Right lobe of liver (tissue), 6 donors: ENCODE data around the gene ONECUT1. TPM values are rescaled to one million over a fixed set of nuclear protein-coding genes. Genes with fewer than 3 reads are reported as not detected.

ENCODE experiments used
- ATAC-seq, 4 donors: fragments of 200-7000 bp; cut with Tn5 transposase; one replicate each; pipeline ENCODE4 v1.9.1; 2020; ENCODE audit warnings: mild to moderate bottlenecking in 4 of 4, moderate library complexity in 4 of 4
- DNase-seq, 3 donors: peaks; one replicate each; pipeline ENCODE4 v3.0.0-alpha.2; 2020
- H3K27ac ChIP-seq, 3 donors: fragments of 200-600 bp; one replicate each; pipeline ENCODE4 v1.8.0; 2022
- H3K27me3 ChIP-seq, 2 donors: fragments of 200-600 bp; one replicate each; pipeline ENCODE4 v1.8.0; 2022
- H3K36me3 ChIP-seq, 4 donors: fragments of 200-600 bp; sonication (generic) in 1 of 4; one replicate each; pipeline versions ENCODE4 v1.5.1 to v1.8.0; 2017 to 2022; ENCODE audit warnings: control low read depth in 1 of 4
- H3K4me1 ChIP-seq, 4 donors: fragments of 200-600 bp; sonication (generic) in 1 of 4; one replicate each; pipeline versions ENCODE4 v1.5.1 to v1.8.0; 2017 to 2022; ENCODE audit warnings: control low read depth in 1 of 4
- H3K4me3 ChIP-seq, 3 donors: fragments of 200-600 bp; one replicate each; pipeline ENCODE4 v1.8.0; 2022
- H3K9me3 ChIP-seq, 4 donors: fragments of 200-600 bp; sonication (generic) in 1 of 4; one replicate each; pipeline versions ENCODE4 v1.5.1 to v1.8.0; 2017 to 2022; ENCODE audit warnings: control low read depth in 1 of 4
- POLR2A ChIP-seq: fragments of 450-650 bp; IDR thresholded peaks from one replicate; pipeline ENCODE4 v1.6.1; 2017; ENCODE audit warnings: antibody characterized with exemption, mild to moderate bottlenecking
- WGBS: methylation state at CpG from one replicate; pipeline ENCODE4 v1.1.6; 2018; ENCODE audit warnings: low coverage, low lambda C conversion rate; ENCODE audit not compliant: insufficient coverage; ENCODE audit errors: missing lambda C conversion rate; 5-methylcytosine and 5-hydroxymethylcytosine counted together
- intact Hi-C, 2 donors: fragments of 100-400 bp; cut with DNase I; formaldehyde crosslinking; loops; one replicate each; pipeline versions ENCODE4 v1.11.2 to v1.14.1; 2022
- total RNA-seq, 6 experiments: library from RNA; depleted of rRNA in 2 of 6; stranded (reverse); fragments of >200 nt in 2 of 6; fragmentation: NEBNext Ultra II Directional in 3 of 6; extraction: Animal tissue kit (Norgen Biotek cat#: 25700) in 3 of 6; gene quantifications; one replicate each; pipeline versions ENCODE4 v1.1.0 to v1.2.4, GENCODE V29; 2016 to 2023
- TF ChIP-seq, protein P1 (sequence below), 4 donors: fragments of 200-600 bp in 3 of 4; fragments of 450-650 bp in 1 of 4; IDR thresholded peaks; one replicate each; pipeline versions ENCODE4 v1.5.1 to v1.8.0; 2016 to 2022; ENCODE audit warnings: antibody characterized with exemption in 4 of 4, mild to moderate bottlenecking in 2 of 4
- donor health status: DM: no; HTN: yes; CAD: no.
- donor health status: DM: no; HTN: no; CAD: no.
- donor health status: DM: no; HTN: no; CAD: no.
- donor health status: DM: no; HTN: yes; CAD: no.
- donor health status: DM: no; HTN: yes; CAD: no.

The ONECUT1 gene
- total RNA-seq, 6 experiments from 2014 or later, result 41.3 to 58.2 (median 52.5) TPM

DNA sequence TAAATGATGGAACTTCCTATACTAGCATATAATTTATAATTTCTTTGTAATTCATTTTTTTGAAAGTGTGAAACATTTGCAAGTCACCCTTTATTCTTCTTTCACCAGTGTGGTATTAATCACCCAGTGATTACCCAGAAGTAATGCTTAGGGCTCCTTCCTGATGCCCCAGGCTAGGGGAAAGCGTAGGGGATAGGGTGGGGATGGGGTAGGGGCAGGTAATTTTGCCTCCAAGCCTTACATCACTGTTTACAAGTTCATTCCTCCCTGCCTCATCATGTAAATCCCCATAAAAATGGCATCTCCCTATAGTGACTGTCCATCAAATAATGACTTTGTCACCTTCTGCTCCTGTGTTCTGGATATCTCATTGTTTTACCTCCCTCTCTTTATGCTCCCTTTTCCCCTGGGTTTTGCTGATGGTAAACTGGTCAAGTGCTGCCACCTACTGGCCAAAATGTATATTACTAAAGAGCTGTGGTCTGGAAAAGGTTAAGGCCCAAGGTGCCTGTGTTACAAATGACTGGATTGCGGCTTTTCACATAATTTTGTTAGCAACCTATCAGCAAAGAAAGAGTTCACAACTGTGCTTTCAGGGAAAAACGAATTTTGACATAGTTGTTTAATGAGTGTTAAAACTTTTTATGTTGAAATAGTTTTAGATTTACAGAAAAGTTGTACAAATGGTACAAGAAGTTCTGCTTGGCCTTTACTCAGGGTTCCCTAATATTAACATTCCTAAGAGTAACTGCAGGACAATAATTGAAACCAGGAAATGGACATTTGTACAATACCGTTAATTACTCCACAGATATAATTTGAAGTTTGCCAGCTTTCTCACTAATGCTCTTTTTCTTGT lies 54.7 kb downstream of the ONECUT1 start:
- ATAC-seq (peak; percentile 81 to 88 (median 85)), DNase-seq (peak in 1 of 3 donors; percentile 72)
- no peaks in the 10 kb centered on the region for H3K9me3 ChIP-seq
- H3K27ac ChIP-seq, result no peak overlapping the region
- WGBS, result 38% methylated on average over 4 of the region's 4 CpGs
- H3K4me3 ChIP-seq, result no peak overlapping the region
- intact Hi-C loops, result loop anchor here in 1 of 2 donors (10.0 kb wide), 1 partner anchor 471 kb away; no protein-coding TSS in a partner anchor
- no peaks in the 10 kb centered on the region for H3K27me3 ChIP-seq
- TF ChIP-seq, protein P1, sequence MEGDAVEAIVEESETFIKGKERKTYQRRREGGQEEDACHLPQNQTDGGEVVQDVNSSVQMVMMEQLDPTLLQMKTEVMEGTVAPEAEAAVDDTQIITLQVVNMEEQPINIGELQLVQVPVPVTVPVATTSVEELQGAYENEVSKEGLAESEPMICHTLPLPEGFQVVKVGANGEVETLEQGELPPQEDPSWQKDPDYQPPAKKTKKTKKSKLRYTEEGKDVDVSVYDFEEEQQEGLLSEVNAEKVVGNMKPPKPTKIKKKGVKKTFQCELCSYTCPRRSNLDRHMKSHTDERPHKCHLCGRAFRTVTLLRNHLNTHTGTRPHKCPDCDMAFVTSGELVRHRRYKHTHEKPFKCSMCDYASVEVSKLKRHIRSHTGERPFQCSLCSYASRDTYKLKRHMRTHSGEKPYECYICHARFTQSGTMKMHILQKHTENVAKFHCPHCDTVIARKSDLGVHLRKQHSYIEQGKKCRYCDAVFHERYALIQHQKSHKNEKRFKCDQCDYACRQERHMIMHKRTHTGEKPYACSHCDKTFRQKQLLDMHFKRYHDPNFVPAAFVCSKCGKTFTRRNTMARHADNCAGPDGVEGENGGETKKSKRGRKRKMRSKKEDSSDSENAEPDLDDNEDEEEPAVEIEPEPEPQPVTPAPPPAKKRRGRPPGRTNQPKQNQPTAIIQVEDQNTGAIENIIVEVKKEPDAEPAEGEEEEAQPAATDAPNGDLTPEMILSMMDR (IDR thresholded peaks at IDR 0.05), result peak; percentile 83 to 93 (median 84)
- no peak for TF ChIP-seq POLR2A
- peaks cover 0 to 30% (median 15%) of the 10 kb centered on the region in 4 donors for H3K4me1 ChIP-seq
- H3K36me3 ChIP-seq, result no peaks in the 10 kb centered on the region

DNA sequence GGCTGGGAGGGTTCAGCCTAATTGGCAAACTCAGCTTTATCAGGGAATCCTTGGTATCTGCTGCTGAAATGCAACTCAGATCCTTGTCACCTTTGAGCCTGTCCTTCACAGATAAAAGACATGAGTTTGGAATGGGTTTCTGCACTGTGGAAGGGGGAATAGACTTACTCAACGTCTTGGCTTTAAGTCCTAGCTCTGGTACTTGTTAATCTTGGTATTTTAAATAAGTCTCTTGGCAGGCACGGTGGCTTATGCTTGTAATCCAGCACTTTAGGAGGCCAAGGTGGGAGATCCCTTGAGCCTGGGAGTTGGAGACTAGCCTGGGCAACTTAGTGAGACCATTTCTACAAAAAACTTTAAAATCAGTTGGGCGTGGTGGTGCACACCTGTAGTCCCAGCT lies 55.8 kb downstream of the ONECUT1 start:
- TF ChIP-seq POLR2A, result no peak
- TF ChIP-seq, protein P1 (IDR thresholded peaks at IDR 0.05), result no peak
- intact Hi-C loops, result loop anchor here (5.0 to 10.0 kb wide), 2 partner anchors 470 to 472 kb away; no protein-coding TSS in a partner anchor
- WGBS, result 48% methylated on average over 2 of the region's 3 CpGs

DNA sequence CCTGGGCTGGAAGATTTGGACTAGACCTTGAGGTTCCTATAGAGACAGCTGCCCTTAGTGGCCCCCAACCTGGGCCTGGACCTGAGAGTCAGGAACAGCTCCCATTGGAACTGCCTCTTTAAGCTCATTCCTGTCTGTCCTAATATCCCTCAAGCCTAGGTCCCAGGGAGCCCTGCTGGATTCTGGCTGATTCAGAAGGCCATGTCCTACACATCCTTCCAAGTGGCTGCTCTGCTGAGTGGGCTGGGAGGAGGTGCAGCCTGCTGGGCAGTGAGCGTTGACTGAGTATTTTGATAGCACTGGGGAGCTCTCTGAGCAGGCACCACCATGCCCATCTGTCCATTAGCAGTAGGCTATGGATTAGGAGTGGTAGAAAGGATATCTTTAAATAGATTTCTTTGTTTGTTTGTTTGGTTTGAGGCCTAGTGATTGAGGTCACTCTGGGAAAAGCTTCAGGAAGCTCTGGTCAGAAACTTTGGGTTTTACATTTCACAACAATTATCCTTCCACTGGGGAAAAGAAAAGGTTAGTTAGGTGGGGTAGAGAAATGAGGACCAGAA lies 56.4 kb downstream of the ONECUT1 start:
- 25% methylated on average over 1 of the region's 1 CpG for WGBS
- H3K27ac ChIP-seq, result peak overlapping the region; percentile 17 to 63 (median 30)
- TF ChIP-seq, protein P1 (IDR thresholded peaks at IDR 0.05), result no peak
- TF ChIP-seq POLR2A, result no peak
- no peaks in the 10 kb centered on the region for H3K36me3 ChIP-seq
- H3K4me3 ChIP-seq, result no peak overlapping the region
- intact Hi-C loops, result loop anchor here (5.0 to 10.0 kb wide), 2 partner anchors 469 to 471 kb away; no protein-coding TSS in a partner anchor
- DNase-seq, result no peak
- ATAC-seq, result peak; percentile 9 to 34 (median 22)
- H3K4me1 ChIP-seq, result peaks cover 0 to 30% (median 15%) of the 10 kb centered on the region in 4 donors
- no peaks in the 10 kb centered on the region for H3K27me3 ChIP-seq
- no peaks in the 10 kb centered on the region for H3K9me3 ChIP-seq

More for the DNA sequence above, 55.8 kb downstream of the ONECUT1 start:
- H3K4me3 ChIP-seq, result no peak overlapping the region
- H3K36me3 ChIP-seq, result no peaks in the 10 kb centered on the region
- no peak for ATAC-seq
- no peaks in the 10 kb centered on the region for H3K27me3 ChIP-seq
- H3K9me3 ChIP-seq, result no peaks in the 10 kb centered on the region
- peaks cover 0 to 30% (median 15%) of the 10 kb centered on the region in 4 donors for H3K4me1 ChIP-seq
- peak overlapping the region in 1 of 3 donors; percentile 63 for H3K27ac ChIP-seq
- no peak for DNase-seq

DNA sequence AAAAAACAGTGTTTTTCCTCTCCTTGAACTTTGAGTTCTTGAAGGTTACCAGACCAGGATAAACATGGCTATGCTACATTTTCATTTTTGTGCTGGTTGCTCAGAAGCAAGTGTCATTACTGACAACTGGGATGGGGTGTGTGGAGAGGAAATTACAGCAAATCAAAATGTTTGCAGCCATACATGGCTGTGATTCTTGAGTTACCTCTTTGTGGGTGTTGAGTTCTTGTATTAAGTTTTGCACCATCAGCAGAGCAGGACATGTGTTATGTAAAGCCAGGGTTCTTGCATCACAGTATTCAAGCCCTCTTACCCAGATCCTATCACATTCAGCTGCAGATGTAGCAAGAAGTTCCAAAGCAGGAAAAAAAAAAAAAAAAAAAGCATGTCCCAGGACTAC lies 57.0 kb downstream of the ONECUT1 start:
- intact Hi-C loops, result loop anchor here (5.0 to 10.0 kb wide), 2 partner anchors 468 to 471 kb away; no protein-coding TSS in a partner anchor
- ATAC-seq (peak; percentile 70 to 83 (median 81)), DNase-seq (peak in 1 of 3 donors; percentile 56)
- no peaks in the 10 kb centered on the region for H3K9me3 ChIP-seq
- peaks cover 0 to 30% (median 15%) of the 10 kb centered on the region in 4 donors for H3K4me1 ChIP-seq
- H3K27me3 ChIP-seq, result no peaks in the 10 kb centered on the region
- no peaks in the 10 kb centered on the region for H3K36me3 ChIP-seq
- peak overlapping the region in 2 of 3 donors; percentile 30 to 63 for H3K27ac ChIP-seq
- no peak overlapping the region for H3K4me3 ChIP-seq
- TF ChIP-seq, protein P1 (IDR thresholded peaks at IDR 0.05), result no peak
- no peak for TF ChIP-seq POLR2A
